Brain microvascular endothelial cell (primary cell): Measurements from ENCODE around the gene ZNF490.
A peak's percentile ranks its signal among the peaks of the same experiment; 100 is the strongest.

Experiments
- DNase-seq: peaks from one replicate; pipeline ENCODE4 v3.0.0-alpha.2; 2020
- H3K27ac ChIP-seq: fragments of 250-450 bp; sonication (Bioruptor Pico); 2 replicates; pipeline ENCODE4 v1.5.1; 2020; ENCODE audit warnings: mild to moderate bottlenecking, moderate library complexity
- H3K27me3 ChIP-seq: fragments of 250-450 bp; sonication (Bioruptor Pico); replicated peaks from 2 replicates; pipeline ENCODE4 v1.5.1; 2020; ENCODE audit warnings: mild to moderate bottlenecking
- H3K36me3 ChIP-seq: fragments of 250-450 bp; sonication (Bioruptor Pico); replicated peaks from 2 replicates; pipeline ENCODE4 v1.5.1; 2020; ENCODE audit warnings: mild to moderate bottlenecking
- H3K4me3 ChIP-seq: 2 replicates; pipeline ENCODE4 v1.5.1; 2011; ENCODE audit warnings: low read depth, mild to moderate bottlenecking, control low read depth, low read length, moderate library complexity
- in situ Hi-C: cut with HindIII; loops from 2 replicates; pipeline ENCODE4 v1.10.0; 2017; ENCODE audit warnings: low sequenced_read_pairs, low pct_ligation_motif_present
- TF ChIP-seq, protein P1 (sequence below): IDR thresholded peaks from 2 replicates; pipeline ENCODE4 v1.5.1; 2011; ENCODE audit warnings: low read depth, mild to moderate bottlenecking, moderate library complexity, low read length, control low read depth, inconsistent platforms; ENCODE audit errors: missing control alignments

ZNF490 gene

GRCh38 chr19:12610540-12611360 lies at the start of gene ZNF490, which contains the start of gene ZNF791:
Gene ZNF490, minus strand, starts transcription at chr19:12610813. Its CDS starts 133 bp downstream, at chr19:12610680.
Gene ZNF791, plus strand, starts transcription at chr19:12610920. Its CDS starts 160 bp downstream, at chr19:12611080.
- TF ChIP-seq, protein P1, sequence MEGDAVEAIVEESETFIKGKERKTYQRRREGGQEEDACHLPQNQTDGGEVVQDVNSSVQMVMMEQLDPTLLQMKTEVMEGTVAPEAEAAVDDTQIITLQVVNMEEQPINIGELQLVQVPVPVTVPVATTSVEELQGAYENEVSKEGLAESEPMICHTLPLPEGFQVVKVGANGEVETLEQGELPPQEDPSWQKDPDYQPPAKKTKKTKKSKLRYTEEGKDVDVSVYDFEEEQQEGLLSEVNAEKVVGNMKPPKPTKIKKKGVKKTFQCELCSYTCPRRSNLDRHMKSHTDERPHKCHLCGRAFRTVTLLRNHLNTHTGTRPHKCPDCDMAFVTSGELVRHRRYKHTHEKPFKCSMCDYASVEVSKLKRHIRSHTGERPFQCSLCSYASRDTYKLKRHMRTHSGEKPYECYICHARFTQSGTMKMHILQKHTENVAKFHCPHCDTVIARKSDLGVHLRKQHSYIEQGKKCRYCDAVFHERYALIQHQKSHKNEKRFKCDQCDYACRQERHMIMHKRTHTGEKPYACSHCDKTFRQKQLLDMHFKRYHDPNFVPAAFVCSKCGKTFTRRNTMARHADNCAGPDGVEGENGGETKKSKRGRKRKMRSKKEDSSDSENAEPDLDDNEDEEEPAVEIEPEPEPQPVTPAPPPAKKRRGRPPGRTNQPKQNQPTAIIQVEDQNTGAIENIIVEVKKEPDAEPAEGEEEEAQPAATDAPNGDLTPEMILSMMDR = peak; percentile 34
- H3K27me3 ChIP-seq = no peaks in the 10 kb centered on the region
- DNase-seq = peak; percentile 99
- peak within 1 kb of the TSS; percentile 100 for H3K4me3 ChIP-seq
- peaks cover 17% of the 10 kb centered on the region for H3K36me3 ChIP-seq
- peak within 1 kb of the TSS; percentile 85 for H3K27ac ChIP-seq
- in situ Hi-C loops = no loop called here

DNA sequence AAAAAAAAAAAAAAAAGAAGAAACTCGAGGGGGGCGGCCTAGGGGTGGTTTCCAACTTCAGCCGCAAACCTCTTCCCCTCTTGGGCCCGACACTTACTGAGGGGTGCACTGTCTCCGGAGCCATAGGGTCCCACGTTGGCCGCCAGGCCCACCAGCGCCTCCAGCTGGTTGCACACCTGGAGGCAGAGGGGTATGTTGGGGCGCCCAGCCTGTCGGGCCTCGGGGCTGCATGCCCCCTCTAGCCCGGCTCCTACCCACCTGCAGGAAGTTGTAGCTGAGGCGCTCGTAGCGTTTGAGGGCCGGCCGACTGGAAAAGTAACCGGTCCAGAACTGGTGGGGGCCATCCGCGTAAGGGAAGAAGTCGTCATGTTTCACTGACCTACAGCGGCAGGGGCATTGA lies 47.4 kb upstream of the ZNF490 start:
- DNase-seq = no peak
- Histone ChIP-seq H3K27me3 (no peaks in the 10 kb centered on the region), H3K27ac (no peak overlapping the region), H3K4me3 (no peak overlapping the region), H3K36me3 (peaks cover 25% of the 10 kb centered on the region)
- in situ Hi-C loops = no loop called here
- TF ChIP-seq, protein P1 = peak; percentile 26

- no peak overlapping the region for H3K27ac ChIP-seq
- TF ChIP-seq, protein P1 = peak; percentile 24
- H3K36me3 ChIP-seq = peaks cover 25% of the 10 kb centered on the region
- H3K4me3 ChIP-seq = no peak overlapping the region
- no peak for DNase-seq
- in situ Hi-C loops = no loop called here
- no peaks in the 10 kb centered on the region for H3K27me3 ChIP-seq
These were observed 46.4 kb upstream of the ZNF490 start for GRCh38 chr19:12656899-12657571.

- H3K27ac ChIP-seq = no peak overlapping the region
- TF ChIP-seq, protein P1 = no peak
- no peaks in the 10 kb centered on the region for H3K27me3 ChIP-seq
- in situ Hi-C loops = no loop called here
- peaks cover 24% of the 10 kb centered on the region for H3K36me3 ChIP-seq
- H3K4me3 ChIP-seq = no peak overlapping the region
- DNase-seq = no peak
These were observed 44.9 kb upstream of the ZNF490 start for GRCh38 chr19:12655546-12655945.

- in situ Hi-C loops = no loop called here
- no peak overlapping the region for H3K4me3 ChIP-seq
- DNase-seq = no peak
- peaks cover 13% of the 10 kb centered on the region for H3K36me3 ChIP-seq
- TF ChIP-seq, protein P1 = no peak
- H3K27ac ChIP-seq = no peak overlapping the region
- no peaks in the 10 kb centered on the region for H3K27me3 ChIP-seq
These were observed 41.6 kb upstream of the ZNF490 start for GRCh38 chr19:12652219-12652618.
